NB4 (cell line): ENCODE results near the gene INTS14.

ENCODE experiments used
- DNase-seq: peaks from one replicate; pipeline ENCODE4 v3.0.0; 2010; ENCODE audit warnings: low read depth
- H3K4me3 ChIP-seq: one replicate; pipeline ENCODE4 v1.5.1; 2011; ENCODE audit warnings: mild to moderate bottlenecking, low read depth, low read length, moderate library complexity
- MAX ChIP-seq: IDR thresholded peaks from 2 replicates; pipeline ENCODE4 v1.6.1; 2011; ENCODE audit warnings: low read depth, low read length
- MYC ChIP-seq: IDR thresholded peaks from 2 replicates; pipeline ENCODE4 v1.6.1; 2011; ENCODE audit warnings: low read depth, low read length
- POLR2A ChIP-seq: IDR thresholded peaks from 2 replicates; pipeline ENCODE4 v1.6.1; 2011; ENCODE audit warnings: mild to moderate bottlenecking; ENCODE audit not compliant: insufficient read length; ENCODE audit errors: extremely low read depth
- TF ChIP-seq, protein P1 (sequence below): IDR thresholded peaks from one replicate; pipeline ENCODE4 v1.5.1; 2012; ENCODE audit warnings: low read depth, low read length

INTS14 gene

GRCh38 chr15:65651831-65652749 lies 41.2 kb upstream of the INTS14 start:
- H3K4me3 ChIP-seq, result no peak overlapping the region
- no peak for DNase-seq
- TF ChIP-seq MAX (no peak), MYC (no peak), POLR2A (no peak)
- TF ChIP-seq, protein P1, sequence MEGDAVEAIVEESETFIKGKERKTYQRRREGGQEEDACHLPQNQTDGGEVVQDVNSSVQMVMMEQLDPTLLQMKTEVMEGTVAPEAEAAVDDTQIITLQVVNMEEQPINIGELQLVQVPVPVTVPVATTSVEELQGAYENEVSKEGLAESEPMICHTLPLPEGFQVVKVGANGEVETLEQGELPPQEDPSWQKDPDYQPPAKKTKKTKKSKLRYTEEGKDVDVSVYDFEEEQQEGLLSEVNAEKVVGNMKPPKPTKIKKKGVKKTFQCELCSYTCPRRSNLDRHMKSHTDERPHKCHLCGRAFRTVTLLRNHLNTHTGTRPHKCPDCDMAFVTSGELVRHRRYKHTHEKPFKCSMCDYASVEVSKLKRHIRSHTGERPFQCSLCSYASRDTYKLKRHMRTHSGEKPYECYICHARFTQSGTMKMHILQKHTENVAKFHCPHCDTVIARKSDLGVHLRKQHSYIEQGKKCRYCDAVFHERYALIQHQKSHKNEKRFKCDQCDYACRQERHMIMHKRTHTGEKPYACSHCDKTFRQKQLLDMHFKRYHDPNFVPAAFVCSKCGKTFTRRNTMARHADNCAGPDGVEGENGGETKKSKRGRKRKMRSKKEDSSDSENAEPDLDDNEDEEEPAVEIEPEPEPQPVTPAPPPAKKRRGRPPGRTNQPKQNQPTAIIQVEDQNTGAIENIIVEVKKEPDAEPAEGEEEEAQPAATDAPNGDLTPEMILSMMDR, result no peak

GRCh38 chr15:65651042-65651322 lies 40.1 kb upstream of the INTS14 start:
- no peak overlapping the region for H3K4me3 ChIP-seq
- TF ChIP-seq, protein P1, result no peak
- TF ChIP-seq MAX (no peak), POLR2A (no peak), MYC (no peak)
- DNase-seq, result no peak

DNA sequence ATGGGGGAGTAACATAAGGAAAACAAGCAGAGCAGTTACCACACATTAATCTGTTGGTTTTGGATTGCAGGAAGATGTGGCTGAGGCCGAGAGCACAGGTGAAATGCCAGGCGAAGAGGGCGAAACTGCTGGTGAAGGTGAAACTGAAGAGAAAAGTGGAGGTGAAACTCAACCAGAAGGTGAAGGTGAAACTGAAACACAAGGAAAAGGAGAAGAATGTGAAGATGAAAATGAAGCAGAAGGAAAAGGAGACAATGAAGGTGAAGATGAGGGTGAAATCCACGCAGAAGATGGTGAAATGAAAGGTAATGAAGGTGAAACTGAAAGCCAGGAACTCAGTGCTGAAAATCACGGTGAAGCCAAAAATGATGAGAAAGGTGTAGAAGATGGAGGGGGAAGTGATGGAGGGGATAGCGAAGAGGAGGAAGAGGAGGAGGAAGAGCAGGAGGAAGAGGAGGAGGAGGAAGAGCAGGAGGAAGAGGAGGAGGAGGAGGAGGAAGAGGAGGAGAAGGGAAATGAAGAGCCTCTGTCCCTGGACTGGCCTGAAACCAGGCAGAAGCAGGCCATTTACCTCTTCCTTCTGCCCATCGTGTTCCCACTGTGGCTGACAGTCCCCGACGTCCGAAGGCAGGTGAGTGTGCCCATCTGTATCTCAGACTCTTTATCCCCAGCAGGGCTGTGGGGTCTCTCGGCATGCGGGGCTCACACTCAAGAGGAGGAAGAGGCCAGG lies 39.5 kb upstream of the INTS14 start:
- no peak for DNase-seq
- no peak for TF ChIP-seq MAX
- TF ChIP-seq, protein P1, result no peak
- TF ChIP-seq POLR2A, result no peak
- no peak for TF ChIP-seq MYC
- no peak overlapping the region for H3K4me3 ChIP-seq

- no peak for DNase-seq
- no peak overlapping the region for H3K4me3 ChIP-seq
- TF ChIP-seq POLR2A, result no peak
- TF ChIP-seq MAX, result no peak
- no peak for TF ChIP-seq MYC
- TF ChIP-seq, protein P1, result no peak
Observed at GRCh38 chr15:65646486-65646885, 35.6 kb upstream of the INTS14 start.

- H3K4me3 ChIP-seq, result no peak overlapping the region
- DNase-seq, result no peak
- no peak for TF ChIP-seq POLR2A
- TF ChIP-seq MAX, result no peak
- TF ChIP-seq, protein P1, result no peak
- no peak for TF ChIP-seq MYC
Observed at GRCh38 chr15:65645392-65645791, 34.5 kb upstream of the INTS14 start.
